Skeletal muscle tissue (tissue), 4 donors: ENCODE results near the gene RHOBTB3. TPM values are rescaled to one million over a fixed set of nuclear protein-coding genes. Genes with fewer than 3 reads are reported as not detected.

Experiments used
- H3K27ac ChIP-seq: one replicate; pipeline ENCODE4 v1.7.0; 2013; ENCODE audit warnings: mild to moderate bottlenecking, low read depth, low read length, inconsistent platforms
- H3K27me3 ChIP-seq, 3 donors: one replicate each; pipeline ENCODE4 v1.7.0; 2013; ENCODE audit warnings: low read length in 3 of 3; ENCODE audit not compliant: control insufficient read depth in 3 of 3, insufficient read depth in 3 of 3
- H3K36me3 ChIP-seq, 3 donors: one replicate each; pipeline ENCODE4 v1.7.0; 2013; ENCODE audit warnings: low read length in 3 of 3; ENCODE audit not compliant: control insufficient read depth in 3 of 3, insufficient read depth in 3 of 3
- H3K4me1 ChIP-seq, 3 donors: one replicate each; pipeline ENCODE4 v1.7.0; 2013; ENCODE audit warnings: low read length in 3 of 3, mild to moderate bottlenecking in 3 of 3; ENCODE audit not compliant: control insufficient read depth in 3 of 3, insufficient read depth in 3 of 3
- H3K4me3 ChIP-seq, 3 donors: one replicate each; pipeline ENCODE4 v1.7.0; 2013; ENCODE audit warnings: low read length in 3 of 3
- H3K9ac ChIP-seq, 3 donors: one replicate each; pipeline ENCODE4 v1.7.0; 2013; ENCODE audit warnings: low read length in 3 of 3, mild to moderate bottlenecking in 3 of 3, moderate library complexity in 2 of 3, low read depth in 1 of 3
- H3K9me3 ChIP-seq, 3 donors: one replicate each; pipeline ENCODE4 v1.7.0; 2013; ENCODE audit warnings: low read length in 3 of 3; ENCODE audit not compliant: control insufficient read depth in 3 of 3
- total RNA-seq: library from RNA; depleted of rRNA; stranded (reverse); fragments of >200 nt; gene quantifications from one replicate; pipeline ENCODE4 v1.2.3, GENCODE V29; 2014
- donor health status: Osteomylitis.

Gene RHOBTB3
- total RNA-seq, 1 donor from 2014 or later: 640 TPM

DNA sequence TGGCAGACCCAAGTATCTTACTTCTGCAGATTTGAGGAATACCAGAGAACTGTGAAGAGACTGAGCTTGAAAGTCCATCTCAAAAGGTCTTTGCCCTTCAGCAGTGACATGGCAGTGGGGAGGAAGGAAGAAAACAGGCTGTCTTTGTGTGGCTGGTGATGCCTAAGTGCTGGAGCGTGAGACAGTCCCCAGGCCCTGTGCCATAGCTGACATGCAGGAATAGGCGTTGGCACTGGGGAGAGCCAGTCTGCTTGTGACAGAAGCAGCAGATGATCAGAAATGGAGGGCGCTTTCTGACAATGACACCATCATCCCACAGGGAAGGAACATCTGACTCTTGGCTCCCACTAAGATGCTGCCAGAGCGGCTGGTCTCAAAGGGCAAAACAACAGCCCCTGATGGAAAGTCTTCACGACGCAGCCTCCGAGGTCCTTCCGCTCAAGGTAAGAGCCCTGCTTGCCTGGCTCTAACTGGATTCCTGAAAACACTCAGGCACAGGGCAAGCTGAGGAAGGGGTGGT lies 106.9 kb downstream of the RHOBTB3 start:
- no peaks in the 10 kb centered on the region for H3K36me3 ChIP-seq
- H3K9ac ChIP-seq: no peak overlapping the region
- no peaks in the 10 kb centered on the region for H3K9me3 ChIP-seq
- H3K4me3 ChIP-seq: no peak overlapping the region
- H3K27me3 ChIP-seq: no peaks in the 10 kb centered on the region
- H3K27ac ChIP-seq: peak overlapping the region; percentile 67
- H3K4me1 ChIP-seq: peaks cover 16 to 43% (median 23%) of the 10 kb centered on the region in 3 donors

DNA sequence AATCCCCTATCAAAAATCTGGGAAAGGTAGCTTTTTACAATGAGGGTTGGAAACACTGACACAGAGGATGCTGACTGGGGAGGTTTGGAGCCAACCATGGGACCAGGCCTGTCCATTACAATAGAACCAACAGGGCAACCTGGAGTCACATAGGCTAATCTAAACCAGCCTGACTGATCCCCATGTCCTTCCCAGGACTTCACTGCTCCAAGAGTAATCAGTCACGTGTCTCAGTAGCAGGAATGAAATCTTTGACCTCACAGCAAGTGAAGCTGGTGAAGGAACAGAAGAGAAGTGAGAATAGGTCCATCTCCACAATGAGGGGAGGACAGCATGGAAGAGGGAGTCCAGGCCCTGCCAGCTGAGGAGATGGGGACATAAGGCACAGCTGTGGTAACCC lies 107.4 kb downstream of the RHOBTB3 start:
- Histone ChIP-seq H3K27ac (peak overlapping the region; percentile 67), H3K27me3 (no peaks in the 10 kb centered on the region), H3K36me3 (no peaks in the 10 kb centered on the region), H3K9ac (no peak overlapping the region), H3K4me1 (peaks cover 20 to 48% (median 28%) of the 10 kb centered on the region in 3 donors), H3K4me3 (no peak overlapping the region), H3K9me3 (no peaks in the 10 kb centered on the region)

DNA sequence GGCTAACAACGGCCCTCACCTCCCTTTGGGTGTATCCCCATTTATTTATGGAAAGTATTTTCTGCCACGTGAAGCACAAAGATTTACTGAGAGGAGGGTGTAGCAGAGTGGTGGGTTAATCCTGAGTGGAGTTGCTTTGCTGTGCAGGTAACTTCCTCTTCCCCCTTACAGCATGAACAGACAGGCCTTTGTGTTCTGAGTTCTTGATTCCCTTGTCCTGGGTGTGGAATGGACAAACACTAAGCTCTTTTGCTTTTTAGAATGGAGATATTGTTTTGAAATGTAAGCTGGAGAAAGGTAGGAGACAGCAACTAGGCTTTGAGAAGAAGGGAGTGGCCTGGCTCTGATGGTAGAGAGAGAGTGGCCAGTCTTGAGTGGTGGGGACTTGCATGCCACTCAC lies 108.5 kb downstream of the RHOBTB3 start:
- no peak overlapping the region for H3K9ac ChIP-seq
- peaks cover 17 to 56% (median 31%) of the 10 kb centered on the region in 3 donors for H3K4me1 ChIP-seq
- no peaks in the 10 kb centered on the region for H3K36me3 ChIP-seq
- H3K4me3 ChIP-seq: no peak overlapping the region
- no peaks in the 10 kb centered on the region for H3K9me3 ChIP-seq
- H3K27me3 ChIP-seq: no peaks in the 10 kb centered on the region
- H3K27ac ChIP-seq: no peak overlapping the region

DNA sequence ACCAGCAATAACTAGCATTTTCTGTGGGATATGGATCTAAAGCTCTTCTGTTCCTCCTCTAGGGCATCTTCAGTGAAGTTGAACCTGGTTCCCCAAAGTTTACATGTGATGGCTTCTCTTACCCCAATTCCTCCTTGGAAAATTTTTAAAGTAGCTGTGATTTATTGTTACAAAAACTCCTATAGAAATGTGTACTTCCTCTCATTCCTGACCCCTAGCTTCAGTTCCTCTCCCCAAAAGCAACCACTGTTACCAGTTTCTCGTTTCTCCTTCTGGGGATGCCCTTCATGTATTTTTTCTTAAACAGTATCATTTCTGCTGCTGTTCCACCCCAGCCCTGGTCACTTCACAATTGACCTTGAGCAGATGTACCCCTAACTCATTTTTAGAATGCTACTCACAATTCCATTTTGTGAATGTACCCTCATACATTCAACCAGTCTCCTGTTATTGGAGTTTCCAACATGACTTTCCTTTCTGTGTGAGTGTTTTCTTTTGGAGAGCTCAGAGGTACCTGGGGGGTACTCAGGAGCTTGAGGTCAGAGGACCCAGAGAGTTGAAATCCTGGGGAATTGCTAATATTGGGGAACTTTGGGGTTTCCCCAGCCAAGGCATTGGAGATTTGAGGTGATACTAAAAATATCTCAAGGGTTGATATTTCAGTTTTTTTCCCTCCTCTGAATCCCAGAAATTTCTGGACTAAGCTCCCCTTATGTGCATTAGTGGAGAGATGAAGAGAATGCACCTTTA lies 110.0 kb downstream of the RHOBTB3 start:
- Histone ChIP-seq H3K27ac (no peak overlapping the region), H3K4me3 (no peak overlapping the region), H3K4me1 (peaks cover 14 to 51% (median 23%) of the 10 kb centered on the region in 3 donors), H3K9me3 (no peaks in the 10 kb centered on the region), H3K9ac (no peak overlapping the region), H3K27me3 (no peaks in the 10 kb centered on the region), H3K36me3 (no peaks in the 10 kb centered on the region)

DNA sequence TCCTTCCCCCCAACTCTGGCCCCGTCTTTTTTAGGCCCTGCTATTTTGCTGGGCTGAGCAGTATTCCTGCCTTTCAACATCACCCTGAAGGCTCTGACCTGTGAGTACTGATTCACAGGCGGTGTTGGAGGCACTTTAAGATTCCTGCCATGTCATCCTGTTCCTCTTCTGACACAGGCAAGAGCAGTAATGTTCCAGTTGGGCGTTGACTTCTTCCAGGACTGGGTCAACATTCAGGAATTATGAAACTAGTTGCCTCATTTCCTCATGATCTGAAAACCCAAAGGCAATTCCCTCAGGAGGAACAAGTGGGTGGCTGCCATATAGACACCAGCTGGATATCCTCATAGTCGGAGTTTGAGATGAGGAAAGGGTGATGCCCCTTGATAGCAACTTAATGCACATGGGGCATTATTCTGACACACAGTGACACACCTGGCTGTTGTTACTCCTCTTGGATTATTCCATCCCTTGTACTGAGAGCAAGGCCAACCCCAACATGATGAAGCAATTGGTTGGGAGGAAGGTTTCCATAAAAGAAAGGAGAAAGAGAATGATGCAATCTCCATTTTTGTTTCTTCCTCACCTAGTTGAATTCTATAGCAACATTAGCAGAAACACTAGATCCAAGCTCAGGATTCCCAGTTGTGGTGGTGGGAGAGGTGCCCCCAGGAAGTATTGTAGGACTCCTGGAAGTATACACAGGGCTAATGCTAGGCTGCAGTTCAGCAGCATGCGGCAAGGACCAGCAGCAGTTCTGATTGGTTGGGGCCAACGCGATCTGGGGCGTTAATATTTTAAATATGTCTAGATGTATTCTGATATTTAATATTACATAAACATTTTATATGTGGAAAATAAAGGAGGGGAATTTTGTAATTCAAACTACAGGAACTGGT lies 111.0 kb downstream of the RHOBTB3 start:
- Histone ChIP-seq H3K4me3 (no peak overlapping the region), H3K9ac (no peak overlapping the region), H3K9me3 (no peaks in the 10 kb centered on the region), H3K4me1 (peaks cover 9 to 55% (median 20%) of the 10 kb centered on the region in 3 donors), H3K27me3 (no peaks in the 10 kb centered on the region), H3K27ac (peak overlapping the region; percentile 72), H3K36me3 (no peaks in the 10 kb centered on the region)

DNA sequence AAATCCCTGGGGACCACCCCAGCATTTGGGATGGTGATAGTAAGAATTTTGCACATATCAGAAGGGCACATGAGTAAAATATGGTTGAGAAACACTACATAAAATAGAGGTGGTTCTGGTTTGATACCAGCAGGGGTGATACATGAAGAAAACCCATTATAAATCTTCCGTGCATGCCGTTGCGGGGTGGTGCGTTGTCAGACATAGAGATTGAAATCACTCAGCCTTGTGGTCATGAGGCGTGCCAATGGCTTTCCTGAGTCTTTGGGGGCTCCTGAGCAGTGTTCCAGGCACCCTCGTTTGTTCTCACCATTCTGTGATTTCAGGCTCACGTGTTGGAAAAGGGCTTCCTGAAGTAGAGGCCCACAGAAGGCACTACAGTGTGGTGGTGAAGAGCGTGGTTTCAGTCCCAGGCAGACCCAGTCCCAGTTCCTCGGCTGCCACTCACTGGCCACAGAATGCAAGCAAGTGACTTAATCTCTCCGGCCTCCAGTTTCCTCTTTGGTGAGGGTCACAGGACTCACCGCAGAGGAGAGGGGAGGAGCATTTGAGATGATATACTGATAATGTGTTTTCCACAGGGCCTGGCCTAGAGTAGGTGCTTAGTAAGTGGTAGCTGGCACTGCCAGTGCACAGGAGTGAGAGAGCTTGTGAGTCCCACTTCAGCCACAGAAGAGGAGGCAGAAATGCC lies 111.9 kb downstream of the RHOBTB3 start:
- Histone ChIP-seq H3K4me1 (peaks cover 7 to 52% (median 20%) of the 10 kb centered on the region in 3 donors), H3K9me3 (no peaks in the 10 kb centered on the region), H3K36me3 (no peaks in the 10 kb centered on the region), H3K4me3 (no peak overlapping the region), H3K27ac (peak overlapping the region; percentile 72), H3K27me3 (no peaks in the 10 kb centered on the region), H3K9ac (peak overlapping the region in 2 of 3 donors; percentile 10 to 19)

DNA sequence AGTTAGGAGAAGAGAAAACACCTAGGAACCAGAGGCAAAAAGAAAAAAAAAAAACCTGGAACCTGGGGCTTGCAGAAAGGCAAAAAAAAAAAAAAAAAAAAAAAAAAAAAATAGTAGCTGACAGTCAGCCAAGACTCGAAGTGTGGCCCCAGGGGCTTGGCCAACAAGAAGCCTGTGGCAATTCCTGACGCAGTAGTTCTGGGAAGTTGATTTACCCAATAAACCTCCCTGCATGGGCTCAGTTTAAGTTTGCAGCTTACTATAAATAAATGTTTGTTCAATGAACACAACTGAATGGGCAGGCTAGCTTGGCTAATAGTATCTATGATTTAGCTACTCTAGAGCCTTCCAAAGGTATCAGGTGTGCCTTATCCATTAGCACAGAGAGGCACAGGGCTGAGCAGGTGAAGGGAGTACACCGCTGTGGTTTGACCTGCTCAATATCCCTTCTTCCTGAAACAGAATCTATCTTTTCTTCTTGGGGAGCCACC lies 112.6 kb downstream of the RHOBTB3 start:
- H3K9me3 ChIP-seq: no peaks in the 10 kb centered on the region
- H3K4me3 ChIP-seq: no peak overlapping the region
- no peak overlapping the region for H3K9ac ChIP-seq
- H3K36me3 ChIP-seq: no peaks in the 10 kb centered on the region
- H3K27me3 ChIP-seq: no peaks in the 10 kb centered on the region
- H3K27ac ChIP-seq: peak overlapping the region; percentile 72
- H3K4me1 ChIP-seq: peaks cover 5 to 44% (median 20%) of the 10 kb centered on the region in 3 donors

DNA sequence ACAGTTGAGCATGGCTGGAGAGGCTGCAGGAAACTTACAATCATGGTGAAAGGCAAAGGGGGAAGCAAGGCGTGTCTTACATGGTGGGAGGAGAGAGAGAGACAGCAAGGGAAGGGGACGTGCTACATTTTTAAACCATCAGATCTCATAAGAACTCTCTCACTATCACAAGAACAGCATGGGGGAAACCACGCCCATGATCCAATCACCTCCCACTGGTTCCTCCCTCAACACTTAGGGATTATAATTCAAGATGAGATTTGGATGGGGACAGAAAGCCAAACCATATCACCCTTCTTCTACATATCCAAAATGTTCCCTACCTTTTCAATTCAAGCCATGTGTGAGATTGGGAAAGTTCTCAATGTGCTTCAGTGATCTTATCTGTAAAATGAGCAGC lies 114.3 kb downstream of the RHOBTB3 start:
- no peak overlapping the region for H3K9ac ChIP-seq
- H3K4me3 ChIP-seq: no peak overlapping the region
- H3K36me3 ChIP-seq: no peaks in the 10 kb centered on the region
- no peaks in the 10 kb centered on the region for H3K27me3 ChIP-seq
- H3K4me1 ChIP-seq: peaks cover 5 to 35% (median 20%) of the 10 kb centered on the region in 3 donors
- H3K9me3 ChIP-seq: no peaks in the 10 kb centered on the region
- H3K27ac ChIP-seq: no peak overlapping the region
